HK-2 (cell line): Measurements from ENCODE around the gene SLC18A2.
"Not testable (repeated sequence)": the region's sequence is repeated elsewhere in the genome, so short reads cannot be mapped to it uniquely, and the experiment has no call there.

Experiments
- DNase-seq: peaks from one replicate; pipeline ENCODE4 v3.0.0-alpha.2; 2018; ENCODE audit not compliant: unreplicated experiment

SLC18A2 gene

GRCh38 chr10:117262903-117263293 lies 22.0 kb downstream of the SLC18A2 start:
- DNase-seq = no peak

- no peak for DNase-seq
Observed at GRCh38 chr10:117264782-117265181, 23.9 kb downstream of the SLC18A2 start.

GRCh38 chr10:117266400-117266799 lies 25.5 kb downstream of the SLC18A2 start:
- no peak for DNase-seq

GRCh38 chr10:117266812-117267211 lies 25.9 kb downstream of the SLC18A2 start:
- DNase-seq = no peak

- DNase-seq = no peak
Observed at GRCh38 chr10:117268258-117268657, 27.3 kb downstream of the SLC18A2 start.

- no peak for DNase-seq
Observed at GRCh38 chr10:117268907-117269306, 28.0 kb downstream of the SLC18A2 start.

GRCh38 chr10:117271427-117271826 lies 30.5 kb downstream of the SLC18A2 start:
- DNase-seq = peak; percentile 18

- DNase-seq = no peak
Observed at GRCh38 chr10:117272195-117273076, 31.5 kb downstream of the SLC18A2 start.

- no peak for DNase-seq
Observed at GRCh38 chr10:117273980-117274379, 33.1 kb downstream of the SLC18A2 start.

- DNase-seq = no peak
Observed at GRCh38 chr10:117274509-117274908, 33.6 kb downstream of the SLC18A2 start.

GRCh38 chr10:117275121-117275520 lies 34.2 kb downstream of the SLC18A2 start:
- no peak for DNase-seq

- no peak for DNase-seq
Observed at GRCh38 chr10:117277675-117278074, 36.8 kb downstream of the SLC18A2 start.

GRCh38 chr10:117284716-117285494 lies 44.0 kb downstream of the SLC18A2 start:
- DNase-seq = no peak

GRCh38 chr10:117290872-117291271 lies 50.0 kb downstream of the SLC18A2 start:
- not testable (repeated sequence) for DNase-seq

GRCh38 chr10:117294039-117294645 lies 53.2 kb downstream of the SLC18A2 start:
- DNase-seq = no peak

- no peak for DNase-seq
Observed at GRCh38 chr10:117294735-117295134, 53.8 kb downstream of the SLC18A2 start.

- no peak for DNase-seq
Observed at GRCh38 chr10:117298219-117298618, 57.3 kb downstream of the SLC18A2 start.

- no peak for DNase-seq
Observed at GRCh38 chr10:117299435-117299834, 58.5 kb downstream of the SLC18A2 start.

- DNase-seq = no peak
Observed at GRCh38 chr10:117300671-117301070, 59.8 kb downstream of the SLC18A2 start.

- not testable (repeated sequence) for DNase-seq
Observed at GRCh38 chr10:117303451-117303850, 62.5 kb downstream of the SLC18A2 start.

GRCh38 chr10:117306674-117307073 lies 65.8 kb downstream of the SLC18A2 start:
- DNase-seq = no peak

- DNase-seq = no peak
Observed at GRCh38 chr10:117311261-117311660, 70.3 kb downstream of the SLC18A2 start.
